RCC 7860 (cell line): ENCODE data around the gene CKM.
"Not testable (repeated sequence)": the region's sequence is repeated elsewhere in the genome, so short reads cannot be mapped to it uniquely, and the experiment has no call there.

Source experiments
- DNase-seq: peaks from one replicate; pipeline ENCODE4 v3.0.0-alpha.2; 2015; ENCODE audit warnings: low spot score
- FAIRE-seq: peaks from 2 replicates; lab custom pipeline; 2012; peaks lifted over from hg19 to GRCh38; lab: Jason Lieb, UNC

The CKM gene

GRCh38 chr19:45349430-45349941, 26.8 kb upstream of the CKM start:
- DNase-seq: no peak
- no peak for FAIRE-seq

GRCh38 chr19:45349126-45349415, 26.4 kb upstream of the CKM start:
- DNase-seq (no peak), FAIRE-seq (no peak)

GRCh38 chr19:45348367-45349125, 25.9 kb upstream of the CKM start:
- FAIRE-seq: no peak
- no peak for DNase-seq

- DNase-seq: no peak
- FAIRE-seq: no peak
Measured at GRCh38 chr19:45347570-45348366, 25.1 kb upstream of the CKM start.

- FAIRE-seq (no peak), DNase-seq (no peak)
Measured at GRCh38 chr19:45346449-45346848, 23.8 kb upstream of the CKM start.

GRCh38 chr19:45345506-45345860, 22.8 kb upstream of the CKM start:
- FAIRE-seq: no peak
- DNase-seq: no peak

- FAIRE-seq (no peak), DNase-seq (no peak)
Measured at GRCh38 chr19:45344621-45345505, 22.2 kb upstream of the CKM start.

- DNase-seq: no peak
Measured at GRCh38 chr19:45342911-45343310, 20.2 kb upstream of the CKM start.

GRCh38 chr19:45340899-45341453, 18.3 kb upstream of the CKM start:
- FAIRE-seq: no peak
- DNase-seq: no peak

More at GRCh38 chr19:45342911-45343310, 20.2 kb upstream of the CKM start:
- no peak for FAIRE-seq

GRCh38 chr19:45340232-45340898, 17.7 kb upstream of the CKM start, which contains the start of gene KLC3:
Gene KLC3 (plus strand): TSS chr19:45340750. CDS start chr19:45345542, 4,792 bp downstream.
- DNase-seq (no peak), FAIRE-seq (no peak)

GRCh38 chr19:45339629-45340028, 17.0 kb upstream of the CKM start:
- DNase-seq (no peak), FAIRE-seq (no peak)

- no peak for DNase-seq
- FAIRE-seq: no peak
Measured at GRCh38 chr19:45336696-45337251, 14.1 kb upstream of the CKM start.

- not testable (repeated sequence) for FAIRE-seq, DNase-seq
Measured at GRCh38 chr19:45334881-45335280, 12.2 kb upstream of the CKM start.

- no peak for DNase-seq
- FAIRE-seq: no peak
Measured at GRCh38 chr19:45333609-45334303, 11.1 kb upstream of the CKM start.

GRCh38 chr19:45331411-45331810, 8.7 kb upstream of the CKM start:
- DNase-seq: no peak
- no peak for FAIRE-seq

- no peak for DNase-seq
- FAIRE-seq: no peak
Measured at GRCh38 chr19:45327404-45328143, 4.9 kb upstream of the CKM start.

GRCh38 chr19:45324349-45324907, 1.8 kb upstream of the CKM start:
- no peak for FAIRE-seq
- DNase-seq: no peak

GRCh38 chr19:45323671-45324081, 1.0 kb upstream of the CKM start:
- DNase-seq: no peak
- FAIRE-seq: no peak
